Trophoblast cell (in vitro differentiated cells and primary cell): Measurements from ENCODE around the gene LRP1.

ENCODE experiments used
- DNase-seq, 2 donors: peaks; one replicate each; pipeline ENCODE4 v3.0.0-alpha.2; 2016
- H2AFZ ChIP-seq: 2 replicates; pipeline ENCODE4 v1.6.1; 2013; ENCODE audit warnings: low read length, moderate library complexity, mild to moderate bottlenecking; ENCODE audit not compliant: insufficient read depth, poor library complexity
- H2AK5ac ChIP-seq: 2 replicates; pipeline ENCODE4 v1.6.1; 2013; ENCODE audit warnings: mild to moderate bottlenecking, low read length
- H2BK120ac ChIP-seq: 2 replicates; pipeline ENCODE4 v1.6.1; 2013; ENCODE audit warnings: low read length, mild to moderate bottlenecking, moderate library complexity; ENCODE audit not compliant: insufficient read depth, poor library complexity
- H2BK12ac ChIP-seq: 2 replicates; pipeline ENCODE4 v1.6.1; 2013; ENCODE audit warnings: mild to moderate bottlenecking, low read length, moderate library complexity
- H2BK5ac ChIP-seq: 2 replicates; pipeline ENCODE4 v1.6.1; 2013; ENCODE audit warnings: low read length, low read depth, moderate library complexity, mild to moderate bottlenecking; ENCODE audit not compliant: poor library complexity
- H3K14ac ChIP-seq: 2 replicates; pipeline ENCODE4 v1.6.1; 2013; ENCODE audit warnings: mild to moderate bottlenecking, low read length
- H3K18ac ChIP-seq: 2 replicates; pipeline ENCODE4 v1.6.1; 2013; ENCODE audit warnings: mild to moderate bottlenecking, low read length
- H3K23ac ChIP-seq: 2 replicates; pipeline ENCODE4 v1.6.1; 2013; ENCODE audit warnings: low read length
- H3K27ac ChIP-seq: 2 replicates; pipeline ENCODE4 v1.5.1; 2013; ENCODE audit warnings: low read depth, mild to moderate bottlenecking, inconsistent platforms, low read length, moderate library complexity
- H3K27me3 ChIP-seq: 2 replicates; pipeline ENCODE4 v1.6.1; 2013; ENCODE audit warnings: inconsistent platforms, mild to moderate bottlenecking, low read length, moderate library complexity; ENCODE audit not compliant: insufficient read depth
- H3K36me3 ChIP-seq, 2 experiments: 1 replicate in 1 of 2; 2 replicates in 1 of 2; pipeline ENCODE4 v1.6.1; 2013; ENCODE audit warnings: low read length in 2 of 2, mild to moderate bottlenecking in 2 of 2, moderate library complexity in 1 of 2; ENCODE audit not compliant: insufficient read depth in 2 of 2, control insufficient read depth in 1 of 2
- H3K4ac ChIP-seq: 2 replicates; pipeline ENCODE4 v1.6.1; 2013; ENCODE audit warnings: low read depth, mild to moderate bottlenecking, low read length, moderate library complexity
- H3K4me1 ChIP-seq, 2 experiments: 1 replicate in 1 of 2; 2 replicates in 1 of 2; pipeline ENCODE4 v1.6.1; 2013; ENCODE audit warnings: low read length in 2 of 2, mild to moderate bottlenecking in 2 of 2, moderate library complexity in 1 of 2; ENCODE audit not compliant: insufficient read depth in 2 of 2, control insufficient read depth in 1 of 2
- H3K4me2 ChIP-seq: 2 replicates; pipeline ENCODE4 v1.6.1; 2013; ENCODE audit warnings: inconsistent platforms, mild to moderate bottlenecking, low read length, moderate library complexity
- H3K4me3 ChIP-seq: 2 replicates; pipeline ENCODE4 v1.5.1; 2013; ENCODE audit warnings: mild to moderate bottlenecking, low read depth, low read length, inconsistent platforms
- H3K79me1 ChIP-seq: one replicate; pipeline ENCODE4 v1.6.1; 2013; ENCODE audit warnings: low read length
- H3K79me2 ChIP-seq: 2 replicates; pipeline ENCODE4 v1.6.1; 2013; ENCODE audit warnings: low read length, mild to moderate bottlenecking; ENCODE audit not compliant: control insufficient read depth, insufficient read depth, poor library complexity
- H3K9ac ChIP-seq: 2 replicates; pipeline ENCODE4 v1.6.1; 2013; ENCODE audit warnings: mild to moderate bottlenecking, low read length
- H3K9me3 ChIP-seq: 2 replicates; pipeline ENCODE4 v1.6.1; 2013; ENCODE audit warnings: low read depth, mild to moderate bottlenecking, control low read depth, inconsistent platforms, low read length; ENCODE audit not compliant: insufficient read depth
- H4K12ac ChIP-seq: 2 replicates; pipeline ENCODE4 v1.6.1; 2013; ENCODE audit warnings: low read depth, mild to moderate bottlenecking, low read length, moderate library complexity
- H4K8ac ChIP-seq: 2 replicates; pipeline ENCODE4 v1.6.1; 2013; ENCODE audit warnings: low read depth, mild to moderate bottlenecking, low read length, moderate library complexity
- H4K91ac ChIP-seq: one replicate; pipeline ENCODE4 v1.6.1; 2013; ENCODE audit warnings: low read depth, mild to moderate bottlenecking, low read length, moderate library complexity
- WGBS: extraction: QIAGEN DNeasy Blood & Tissue Kit; methylation state at CpG from one replicate; pipeline ENCODE4 v1.1.7; 2013; ENCODE audit warnings: missing lambda C conversion rate; ENCODE audit not compliant: insufficient read length, insufficient coverage; ENCODE audit errors: extremely low coverage; 5-methylcytosine and 5-hydroxymethylcytosine counted together

The LRP1 gene

GRCh38 chr12:57181561-57182155, 53.4 kb downstream of the LRP1 start:
- Histone ChIP-seq H3K79me1 (no peaks in the 10 kb centered on the region), H3K36me3 (peaks cover 81 to 83% of the 10 kb centered on the region in 2 experiments), H3K14ac (no peak overlapping the region), H3K9me3 (peaks cover 4% of the 10 kb centered on the region), H3K9ac (no peak overlapping the region), H4K91ac (no peak overlapping the region), H4K8ac (no peak overlapping the region), H3K4me2 (no peak overlapping the region), H2BK12ac (no peak overlapping the region), H2BK120ac (no peak overlapping the region), H4K12ac (no peak overlapping the region), H3K27ac (no peak overlapping the region), H2AK5ac (no peak overlapping the region), H2BK5ac (no peak overlapping the region), H3K27me3 (no peaks in the 10 kb centered on the region), H3K23ac (no peak overlapping the region), H3K4me1 (peaks cover 7 to 8% of the 10 kb centered on the region in 2 experiments), H3K18ac (no peak overlapping the region), H3K4ac (no peak overlapping the region), H3K79me2 (no peaks in the 10 kb centered on the region), H2AFZ (no peak overlapping the region), H3K4me3 (no peak overlapping the region)
- peak in 1 of 2 donors; percentile 17 for DNase-seq
- no CpG with 5 or more reads among the region's 5 CpGs for WGBS

DNA sequence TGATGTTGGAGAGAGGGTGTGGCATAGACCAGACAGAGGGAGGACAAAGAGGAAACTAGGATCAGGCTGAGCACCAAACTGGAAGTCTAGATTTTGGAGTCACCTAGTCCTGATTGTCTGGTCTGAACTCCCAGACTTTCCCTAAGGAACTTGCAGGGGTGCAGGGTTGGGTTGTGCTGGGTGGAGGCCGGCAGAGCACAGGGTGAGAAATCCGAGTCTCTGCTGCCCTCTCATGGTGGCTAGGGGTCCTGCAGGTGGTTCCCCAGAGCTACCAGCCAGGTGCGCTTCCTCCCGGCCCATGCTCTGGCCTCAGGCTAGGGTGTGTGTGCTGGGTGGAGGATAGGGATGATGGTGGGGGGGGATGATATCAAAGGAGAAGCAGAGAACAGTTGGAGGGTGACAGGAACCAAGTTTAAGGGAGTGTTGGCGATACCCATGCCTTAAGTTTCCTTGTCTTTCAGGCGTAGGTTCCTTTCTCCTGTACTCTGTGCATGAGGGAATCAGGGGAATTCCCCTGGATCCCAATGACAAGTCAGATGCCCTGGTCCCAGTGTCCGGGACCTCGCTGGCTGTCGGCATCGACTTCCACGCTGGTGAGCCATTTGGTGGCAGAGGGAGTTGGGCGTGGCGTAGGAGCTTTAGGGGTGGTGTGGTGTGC, 54.8 kb downstream of the LRP1 start:
- Histone ChIP-seq H3K27me3 (no peaks in the 10 kb centered on the region), H3K36me3 (peaks cover 81 to 84% of the 10 kb centered on the region in 2 experiments), H3K9me3 (peaks cover 4% of the 10 kb centered on the region), H4K8ac (no peak overlapping the region), H3K14ac (no peak overlapping the region), H3K9ac (no peak overlapping the region), H3K4ac (no peak overlapping the region), H3K4me3 (no peak overlapping the region), H3K4me2 (no peak overlapping the region), H2BK5ac (no peak overlapping the region), H3K79me1 (no peaks in the 10 kb centered on the region), H4K91ac (no peak overlapping the region), H3K79me2 (no peaks in the 10 kb centered on the region), H3K18ac (no peak overlapping the region), H2AFZ (no peak overlapping the region), H4K12ac (no peak overlapping the region), H3K27ac (no peak overlapping the region), H3K4me1 (peaks cover 7 to 8% of the 10 kb centered on the region in 2 experiments), H2AK5ac (no peak overlapping the region), H2BK12ac (no peak overlapping the region), H3K23ac (no peak overlapping the region), H2BK120ac (no peak overlapping the region)
- no CpG with 5 or more reads among the region's 13 CpGs for WGBS
- peak; percentile 84 to 89 for DNase-seq

GRCh38 chr12:57183939-57184725, 55.8 kb downstream of the LRP1 start:
- no peak overlapping the region for H4K12ac ChIP-seq
- H3K27ac ChIP-seq: no peak overlapping the region
- peaks cover 1% of the 10 kb centered on the region for H3K9me3 ChIP-seq
- no peak overlapping the region for H3K14ac ChIP-seq
- no peak overlapping the region for H3K9ac ChIP-seq
- H3K4me3 ChIP-seq: no peak overlapping the region
- no peak overlapping the region for H3K4ac ChIP-seq
- no CpG with 5 or more reads among the region's 22 CpGs for WGBS
- H3K36me3 ChIP-seq: peaks cover 81 to 84% of the 10 kb centered on the region in 2 experiments
- peaks cover 7 to 8% of the 10 kb centered on the region in 2 experiments for H3K4me1 ChIP-seq
- no peak overlapping the region for H2BK120ac ChIP-seq
- H3K23ac ChIP-seq: no peak overlapping the region
- H2AFZ ChIP-seq: no peak overlapping the region
- no peaks in the 10 kb centered on the region for H3K79me1 ChIP-seq
- H2AK5ac ChIP-seq: no peak overlapping the region
- no peak overlapping the region for H3K4me2 ChIP-seq
- no peaks in the 10 kb centered on the region for H3K27me3 ChIP-seq
- H4K91ac ChIP-seq: no peak overlapping the region
- H4K8ac ChIP-seq: no peak overlapping the region
- DNase-seq: no peak
- H2BK5ac ChIP-seq: no peak overlapping the region
- no peak overlapping the region for H2BK12ac ChIP-seq
- no peaks in the 10 kb centered on the region for H3K79me2 ChIP-seq
- H3K18ac ChIP-seq: no peak overlapping the region

DNA sequence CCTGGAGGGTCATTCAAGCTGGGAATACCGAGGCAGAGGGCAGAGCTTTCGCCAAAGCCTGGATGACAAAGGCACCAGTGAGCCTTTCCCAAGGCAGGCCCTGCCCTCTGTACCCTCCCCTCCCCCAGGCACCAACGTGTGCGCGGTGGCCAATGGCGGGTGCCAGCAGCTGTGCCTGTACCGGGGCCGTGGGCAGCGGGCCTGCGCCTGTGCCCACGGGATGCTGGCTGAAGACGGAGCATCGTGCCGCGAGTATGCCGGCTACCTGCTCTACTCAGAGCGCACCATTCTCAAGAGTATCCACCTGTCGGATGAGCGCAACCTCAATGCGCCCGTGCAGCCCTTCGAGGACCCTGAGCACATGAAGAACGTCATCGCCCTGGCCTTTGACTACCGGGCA, 57.1 kb downstream of the LRP1 start:
- no peak overlapping the region for H2BK12ac ChIP-seq
- H4K12ac ChIP-seq: no peak overlapping the region

More for the DNA sequence above, 57.1 kb downstream of the LRP1 start:
- Histone ChIP-seq H3K79me1 (no peaks in the 10 kb centered on the region), H3K27ac (no peak overlapping the region), H3K23ac (no peak overlapping the region), H3K36me3 (peaks cover 81 to 84% of the 10 kb centered on the region in 2 experiments), H4K91ac (no peak overlapping the region), H2BK5ac (no peak overlapping the region), H3K79me2 (no peaks in the 10 kb centered on the region), H3K9me3 (peaks cover 1% of the 10 kb centered on the region), H3K14ac (no peak overlapping the region), H2AK5ac (no peak overlapping the region), H2BK120ac (no peak overlapping the region), H4K8ac (no peak overlapping the region), H3K4me2 (no peak overlapping the region), H3K18ac (no peak overlapping the region), H3K27me3 (no peaks in the 10 kb centered on the region), H3K4ac (no peak overlapping the region), H3K4me1 (peaks cover 7 to 8% of the 10 kb centered on the region in 2 experiments), H3K9ac (no peak overlapping the region), H3K4me3 (no peak overlapping the region), H2AFZ (no peak overlapping the region)
- no peak for DNase-seq
- no CpG with 5 or more reads among the region's 25 CpGs for WGBS
